NCI-H1436 treated with DMSO at 0.1 percent for 48 hours (cell line): Measurements from ENCODE around the gene DHX15.

Experiments used
- DNase-seq: peaks from one replicate; lab custom pipeline; 2025; lab: John Stamatoyannopoulos, UW

DHX15 gene

GRCh38 chr4:24482871-24483270 is 101.5 kb downstream of the DHX15 start:
- DNase-seq, result no peak

GRCh38 chr4:24477919-24478318 is 106.4 kb downstream of the DHX15 start:
- DNase-seq, result no peak
